ENCODE data around the gene FBXW5.

GRCh38 chr9:136921307-136921706 is 23.2 kb downstream of the FBXW5 start:
- no peak for TF ChIP-seq CTCF (IDR thresholded peaks at IDR 0.05; ENCODE audit: low read depth, low read length)
- no peak for TF ChIP-seq EZH2phosphoT487 (IDR thresholded peaks at IDR 0.05; ENCODE audit: low read depth)
